K562 (cell line): ENCODE measurements around the gene ADAM15. TPM values are rescaled to one million over a fixed set of nuclear protein-coding genes. Genes with fewer than 3 reads are reported as not detected.

Source experiments
- ATAC-seq: fragments of 200-7000 bp; cut with Tn5 transposase; 3 replicates; pipeline ENCODE4 v1.9.1; 2020; ENCODE audit warnings: moderate library complexity
- BruUV-seq: library from RNA; stranded (reverse); fragments of 400-500 nt; replicated peaks from 2 replicates; lab custom pipeline; 2021; lab: Mats Ljungman, UMichigan
- CTCF ChIA-PET: fragments of 300-600 bp; formaldehyde crosslinking; extraction: SDS; loops from one replicate; lab custom pipeline; 2021; ENCODE audit warnings: low intra/inter-chr PET ratio; lab: Yijun Ruan, JAX
- POLR2A ChIA-PET: fragments of 300-600, 350-650 bp; sonication (Branson Sonifier 250); formaldehyde crosslinking; extraction: SDS; loops from one replicate; lab custom pipeline; 2021; ENCODE audit warnings: antibody characterized with exemption, inconsistent platforms; lab: Yijun Ruan, JAX
- DNase-seq, 4 experiments: peaks; one replicate each; pipeline versions ENCODE4 v3.0.0 to v3.0.0-alpha.2; 2011 to 2018; ENCODE audit warnings: low spot score in 3 of 4, mixed read lengths in 3 of 4; ENCODE audit errors: extremely low read depth in 1 of 4
- FAIRE-seq: peaks from 2 replicates; lab custom pipeline; 2011; peaks lifted over from hg19 to GRCh38; lab: Jason Lieb, UNC
- H2AFZ ChIP-seq: 2 replicates; pipeline ENCODE4 v1.6.0; 2011; ENCODE audit warnings: low read depth, low read length, control low read depth, inconsistent platforms
- H3K27ac ChIP-seq: fragments of 200-600 bp; 3 replicates; pipeline ENCODE4 v1.8.0; 2011; ENCODE audit warnings: low read depth, mild to moderate bottlenecking, control low read depth, inconsistent platforms, low read length, moderate library complexity, mixed read lengths; ENCODE audit errors: extremely low read depth
- H3K27me3 ChIP-seq, 2 experiments: fragments of 300-600 bp in 1 of 2; 2 replicates in 1 of 2; 3 replicates in 1 of 2; pipeline versions ENCODE4 v1.6.0 to v1.8.0; 2011; ENCODE audit warnings: inconsistent platforms in 2 of 2, low read length in 2 of 2, mild to moderate bottlenecking in 1 of 2, mixed read lengths in 1 of 2, moderate library complexity in 1 of 2; ENCODE audit not compliant: control insufficient read depth in 2 of 2, insufficient read depth in 2 of 2
- H3K36me3 ChIP-seq: fragments of 300-600 bp; 3 replicates; pipeline ENCODE4 v1.8.0; 2011; ENCODE audit warnings: mild to moderate bottlenecking, low read length, inconsistent platforms; ENCODE audit not compliant: control insufficient read depth, insufficient read depth
- H3K4me1 ChIP-seq, 2 experiments: fragments of 200-600 bp in 1 of 2; replicated peaks in 1 of 2; 2 replicates in 1 of 2; 3 replicates in 1 of 2; pipeline versions ENCODE4 v1.5.1 to v1.8.0; 2011; ENCODE audit warnings: inconsistent platforms in 2 of 2, low read length in 2 of 2, mild to moderate bottlenecking in 1 of 2, mixed read lengths in 1 of 2, moderate library complexity in 1 of 2; ENCODE audit not compliant: control insufficient read depth in 2 of 2, insufficient read depth in 2 of 2
- H3K4me2 ChIP-seq: 2 replicates; pipeline ENCODE4 v1.6.1; 2011; ENCODE audit warnings: low read length, control low read depth, inconsistent platforms, mixed read lengths; ENCODE audit not compliant: insufficient read depth
- H3K4me3 ChIP-seq: fragments of 200-600 bp; sonication (generic), shearing (Covaris generic); 2 replicates; pipeline ENCODE4 v1.5.1; 2016; ENCODE audit warnings: control low read depth, inconsistent platforms
- H3K79me2 ChIP-seq: fragments of 200-600 bp; 3 replicates; pipeline ENCODE4 v1.8.0; 2011; ENCODE audit warnings: low read length, inconsistent platforms; ENCODE audit not compliant: control insufficient read depth, insufficient read depth
- H3K9ac ChIP-seq, 2 experiments: 2 replicates each; pipeline versions ENCODE4 v1.6.0 to v1.6.1; 2011; ENCODE audit warnings: low read depth in 2 of 2, low read length in 2 of 2, control low read depth in 1 of 2, inconsistent platforms in 1 of 2, mild to moderate bottlenecking in 1 of 2, mixed read lengths in 1 of 2; ENCODE audit not compliant: insufficient read depth in 1 of 2
- H3K9me1 ChIP-seq: one replicate; pipeline ENCODE4 v1.6.0; 2011; ENCODE audit warnings: inconsistent platforms, mild to moderate bottlenecking, low read length, moderate library complexity; ENCODE audit not compliant: control insufficient read depth, insufficient read depth
- H3K9me3 ChIP-seq: replicated peaks from 2 replicates; pipeline ENCODE4 v1.5.1; 2011; ENCODE audit warnings: low read depth, low read length, inconsistent platforms; ENCODE audit not compliant: control insufficient read depth, insufficient read depth
- H4K20me1 ChIP-seq: replicated peaks from 2 replicates; pipeline ENCODE4 v1.6.1; 2011; ENCODE audit warnings: low read length, inconsistent platforms, mixed read lengths; ENCODE audit not compliant: control insufficient read depth, insufficient read depth
- CBX3 ChIP-seq, 2 experiments: IDR thresholded peaks; 1 replicate in 1 of 2; 2 replicates in 1 of 2; pipeline ENCODE4 v1.6.1; 2012; ENCODE audit warnings: inconsistent platforms in 2 of 2, low read length in 2 of 2, borderline replicate concordance in 1 of 2, control low read depth in 1 of 2
- CUX1 ChIP-seq: fragments of 200-800 bp; sonication (Bioruptor generic); IDR thresholded peaks from 2 replicates; pipeline ENCODE4 v1.6.1; 2016; ENCODE audit warnings: missing genetic modification characterization, missing compliant biosample characterization
- E4F1 ChIP-seq: fragments of 250-450 bp; sonication (Bioruptor Pico); IDR thresholded peaks from 2 replicates; pipeline ENCODE4 v1.5.0; 2021; ENCODE audit warnings: mild to moderate bottlenecking, borderline replicate concordance
- MCM3 ChIP-seq: fragments of 450-650 bp; IDR thresholded peaks from 2 replicates; pipeline ENCODE4 v1.6.1; 2016
- NCOA4 ChIP-seq: fragments of 450-650 bp; IDR thresholded peaks from 2 replicates; pipeline ENCODE4 v1.6.1; 2018; ENCODE audit warnings: mild to moderate bottlenecking; ENCODE audit not compliant: partially characterized antibody
- POLR3G ChIP-seq: IDR thresholded peaks from 2 replicates; pipeline ENCODE4 v1.6.1; 2011; ENCODE audit not compliant: insufficient read length, insufficient replicate concordance; ENCODE audit errors: extremely low read depth
- PPARD ChIP-seq: fragments of 250-450 bp; sonication (Bioruptor Pico); IDR thresholded peaks from 2 replicates; pipeline ENCODE4 v1.8.0; 2022; ENCODE audit warnings: inconsistent platforms, mild to moderate bottlenecking, moderate library complexity
- RBBP5 ChIP-seq: fragments of 200-600 bp; sonication (generic); IDR thresholded peaks from 2 replicates; pipeline ENCODE4 v1.6.1; 2012; ENCODE audit warnings: borderline replicate concordance, mild to moderate bottlenecking, low read length, control low read depth, inconsistent platforms; ENCODE audit not compliant: insufficient read depth, poor library complexity, severe bottlenecking
- RNF219 ChIP-seq: fragments of 250-450 bp; sonication (Bioruptor Pico); IDR thresholded peaks from 2 replicates; pipeline ENCODE4 v1.5.0; 2022; ENCODE audit warnings: mild to moderate bottlenecking
- ZKSCAN3 ChIP-seq: fragments of 250-450 bp; sonication (Bioruptor Pico); IDR thresholded peaks from 2 replicates; pipeline ENCODE4 v1.4.0; 2020
- ZNF316 ChIP-seq: fragments of 450-650 bp; IDR thresholded peaks from 2 replicates; pipeline ENCODE4 v1.6.1; 2016
- ZNF785 ChIP-seq: fragments of 250-450 bp; sonication (Bioruptor Pico); IDR thresholded peaks from 2 replicates; pipeline ENCODE4 v1.4.0; 2020; ENCODE audit warnings: mild to moderate bottlenecking
- WGBS: fragments of 100-300 bp; shearing (Covaris generic); methylation state at CpG from one replicate; pipeline ENCODE4 v1.1.6; 2016; ENCODE audit warnings: low coverage, mixed read lengths; ENCODE audit not compliant: insufficient coverage; ENCODE audit errors: missing lambda C conversion rate; 5-methylcytosine and 5-hydroxymethylcytosine counted together
- in situ Hi-C: fragments of 300-500 bp; cut with MboI; formaldehyde crosslinking; loops from 4 replicates; pipeline ENCODE4 v1.15.0; 2018; ENCODE audit warnings: inconsistent platforms, mixed read lengths
- intact Hi-C: fragments of 100-400 bp; cut with micrococcal nuclease; formaldehyde crosslinking; loops from 2 replicates; pipeline ENCODE4 v1.14.2; 2022
- polyA plus RNA-seq, 8 experiments: library from polyadenylated mRNA; depleted of rRNA in 4 of 8; stranded (reverse) in 5 of 8; unstranded in 3 of 8; fragments of >200 nt; fragmentation: Nextera tagmentation in 2 of 8; fragmentation: Illumina TruSeq in 1 of 8; extraction: Ambion mirVana in 2 of 8; extraction: Trizol in 1 of 8; gene quantifications; 2 replicates each; pipeline versions ENCODE4 v1.2.1 to v1.2.3, GENCODE V29; 2011 to 2014; ENCODE audit warnings: inconsistent platforms in 1 of 8, missing spikeins in 1 of 8
- total RNA-seq, 7 experiments: library from RNA; depleted of rRNA in 6 of 7; stranded (reverse); fragments of >200 nt in 6 of 7; fragmentation: Illumina TruSeq in 2 of 7; extraction: Trizol in 2 of 7; gene quantifications; 2 replicates each; pipeline versions ENCODE4 v1.2.1 to v1.2.3, GENCODE V29; 2011 to 2021; ENCODE audit warnings: low replicate concordance in 1 of 7

Gene ADAM15
- total and polyA plus RNA-seq, 9 of the 15 experiments (the other 6 are each of a cell fraction or from before 2014, with no cell fraction given) = 0.69 to 72.3 (median 32.8) TPM

- Histone ChIP-seq H3K4me1 (peaks cover 6 to 8% of the 10 kb centered on the region in 2 experiments; a peak in 4 of 5 replicates), H2AFZ (no peak overlapping the region), H3K27me3 (no peaks in the 10 kb centered on the region), H3K36me3 (no peaks in the 10 kb centered on the region), H3K9me3 (no peaks in the 10 kb centered on the region), H3K4me2 (no peak overlapping the region), H4K20me1 (no peaks in the 10 kb centered on the region), H3K4me3 (no peak overlapping the region), H3K9ac (no peak overlapping the region), H3K9me1 (no peaks in the 10 kb centered on the region), H3K79me2 (no peaks in the 10 kb centered on the region), H3K27ac (no peak overlapping the region)
- no TSS peak for BruUV-seq
- in situ Hi-C loops (no loop called here), intact Hi-C loops (loop anchor here (5.0 kb wide), 1 partner anchor 57 kb away; no protein-coding TSS in a partner anchor)
- no peak for ATAC-seq
- CTCF ChIA-PET = no interaction called here
- DNase-seq = no peak
- 40% methylated on average over 8 of the region's 8 CpGs for WGBS
- no peak for FAIRE-seq
- POLR2A ChIA-PET = interaction anchor here (1.2 kb wide), 1 partner anchor 15 kb away, joined by 3 read pairs; no protein-coding TSS in a partner anchor
- TF ChIP-seq RNF219 (CRISPR knock-in tag) (no peak), RBBP5 (no peak), ZNF785 (CRISPR knock-in tag) (no peak), ZNF316 (no peak), MCM3 (no peak), CBX3 (IDR thresholded peaks at IDR 0.05; ENCODE audit: borderline replicate concordance in 1 of 2, low read length in 2 of 2) (no peak), NCOA4 (no peak), POLR3G (no peak), PPARD (no peak), E4F1 (CRISPR knock-in tag) (no peak), CUX1 (no peak), ZKSCAN3 (CRISPR knock-in tag) (no peak)
Measured at GRCh38 chr1:155110381-155110780, 59.3 kb downstream of the ADAM15 start.
